Activated CD4-positive, alpha-beta T cell treated with anti-CD3 and anti-CD28 coated beads for 4 hours (primary cell): ENCODE data around the gene PRKCA.

Experiments used
- DNase-seq, 2 donors: peaks; one replicate each; pipeline ENCODE4 v3.0.0-alpha.2; 2020

Gene PRKCA

GRCh38 chr17:66634193-66634592 is 331.8 kb downstream of the PRKCA start:
- DNase-seq, result no peak

- no peak for DNase-seq
Observed at GRCh38 chr17:66635386-66636045, 333.1 kb downstream of the PRKCA start.

GRCh38 chr17:66636111-66636510 is 333.7 kb downstream of the PRKCA start:
- DNase-seq, result no peak

- no peak for DNase-seq
Observed at GRCh38 chr17:66637491-66637890, 335.1 kb downstream of the PRKCA start.

- DNase-seq, result no peak
Observed at GRCh38 chr17:66638707-66639479, 336.5 kb downstream of the PRKCA start.

GRCh38 chr17:66643815-66644710 is 341.6 kb downstream of the PRKCA start:
- no peak for DNase-seq

- no peak for DNase-seq
Observed at GRCh38 chr17:66645259-66645658, 342.8 kb downstream of the PRKCA start.

- no peak for DNase-seq
Observed at GRCh38 chr17:66647391-66647983, 345.1 kb downstream of the PRKCA start.

- DNase-seq, result no peak
Observed at GRCh38 chr17:66649818-66650543, 347.6 kb downstream of the PRKCA start.

GRCh38 chr17:66650544-66650877 is 348.1 kb downstream of the PRKCA start:
- DNase-seq, result no peak

GRCh38 chr17:66652840-66653507 is 350.6 kb downstream of the PRKCA start:
- no peak for DNase-seq

GRCh38 chr17:66654106-66654740 is 351.8 kb downstream of the PRKCA start:
- no peak for DNase-seq

- DNase-seq, result no peak
Observed at GRCh38 chr17:66654764-66655163, 352.4 kb downstream of the PRKCA start.

- no peak for DNase-seq
Observed at GRCh38 chr17:66655461-66655860, 353.0 kb downstream of the PRKCA start.

- DNase-seq, result peak; percentile 65 to 70
Observed at GRCh38 chr17:66655861-66656260, 353.4 kb downstream of the PRKCA start.

- no peak for DNase-seq
Observed at GRCh38 chr17:66661411-66662256, 359.2 kb downstream of the PRKCA start.

- DNase-seq, result no peak
Observed at GRCh38 chr17:66662496-66662895, 360.1 kb downstream of the PRKCA start.

GRCh38 chr17:66663041-66663606 is 360.7 kb downstream of the PRKCA start:
- no peak for DNase-seq

GRCh38 chr17:66664336-66664735 is 361.9 kb downstream of the PRKCA start:
- no peak for DNase-seq

- DNase-seq, result no peak
Observed at GRCh38 chr17:66665194-66665593, 362.8 kb downstream of the PRKCA start.
